ENCODE results near the gene COA7. TPM values are rescaled to one million over a fixed set of nuclear protein-coding genes. Genes with fewer than 3 reads are reported as not detected.

The COA7 gene
- total and polyA plus RNA-seq, 2 of the 4 experiments (the other 2 are of a cell fraction), result 9.3 to 20.3 TPM

GRCh38 chr1:52709016-52709415 is 10.9 kb upstream of the COA7 start:
- Histone ChIP-seq H3K36me3 (ENCODE audit: control insufficient read depth, insufficient read depth, low read length) (no peaks in the 10 kb centered on the region), H4K91ac (ENCODE audit: insufficient read depth, low read depth, low read length) (peak overlapping the region; percentile 55; the same call in 1 of the 2 replicates), H3K4ac (ENCODE audit: low read depth, low read length) (peak overlapping the region; percentile 77), H4K8ac (ENCODE audit: low read depth in 2 of 2, low read length in 2 of 2) (peak overlapping the region in 1 of 2 experiments; percentile 63; a peak in 1 of 4 replicates), H3K79me1 (ENCODE audit: low read depth in 1 of 2, low read length in 2 of 2) (peaks cover 0 to 4% of the 10 kb centered on the region in 2 experiments; a peak in 1 of 4 replicates), H3K4me2 (ENCODE audit: low read depth, low read length) (no peak overlapping the region), H3K9me1 (ENCODE audit: insufficient read depth, low read length) (peaks cover 7% of the 10 kb centered on the region), H4K20me1 (ENCODE audit: insufficient read depth, low read length) (no peaks in the 10 kb centered on the region), H3K4me3 (ENCODE audit: insufficient read depth, low read depth, low read length) (no peak overlapping the region), H3K56ac (ENCODE audit: extremely low read depth, insufficient read depth, low read length) (no peak overlapping the region), H2AK9ac (replicated peaks; ENCODE audit: low read depth, low read length, poor library complexity) (no peak overlapping the region), H2BK5ac (ENCODE audit: low read depth, low read length, poor library complexity, severe bottlenecking) (peak overlapping the region; percentile 0), H3K14ac (replicated peaks; ENCODE audit: low read depth, low read length) (peak overlapping the region; percentile 25; the same call in 1 of the 2 replicates), H2BK20ac (ENCODE audit: low read depth, low read length) (peak overlapping the region; percentile 80), H2AK5ac (ENCODE audit: low read depth, low read length) (peak overlapping the region; percentile 82; the same call in 1 of the 2 replicates), H4K5ac (ENCODE audit: low read depth, low read length) (no peak overlapping the region), H3K27me3 (ENCODE audit: control insufficient read depth, insufficient read depth, low read length) (no peaks in the 10 kb centered on the region), H3K9ac (ENCODE audit: low read depth, low read length) (no peak overlapping the region), H3K18ac (ENCODE audit: low read depth, low read length) (no peak overlapping the region), H3K4me1 (ENCODE audit: control insufficient read depth, insufficient read depth, low read length) (peaks cover 2% of the 10 kb centered on the region), H3K27ac (ENCODE audit: insufficient read depth, low read length) (no peak overlapping the region), H3K23ac (ENCODE audit: low read depth, low read length) (no peak overlapping the region), H3K9me3 (ENCODE audit: control insufficient read depth, insufficient read depth, low read length) (no peaks in the 10 kb centered on the region), H2AFZ (replicated peaks; ENCODE audit: low read length, poor library complexity) (peak overlapping the region; percentile 67), H2BK15ac (ENCODE audit: low read depth, low read length) (peak overlapping the region; percentile 87; the same call in 1 of the 3 replicates), H2BK120ac (ENCODE audit: low read depth, low read length) (peak overlapping the region; percentile 83)
- no peak for DNase-seq
- TF ChIP-seq RFX5 (IDR thresholded peaks at IDR 0.05; ENCODE audit: low read depth, low read length), result no peak
- no peak for TF ChIP-seq CHD1 (IDR thresholded peaks at IDR 0.05; ENCODE audit: low read depth, low read length)
- no peak for TF ChIP-seq RCOR1 (IDR thresholded peaks at IDR 0.05; ENCODE audit: insufficient replicate concordance, low read length)
- no peak for TF ChIP-seq CEBPB (IDR thresholded peaks at IDR 0.05; ENCODE audit: low read depth, low read length)
- no peak for TF ChIP-seq FOS (IDR thresholded peaks at IDR 0.05; ENCODE audit: low read depth, low read length)
- 74% methylated on average over 3 of the region's 6 CpGs; no CpG with 5 or more reads in 1 of the 2 experiments for WGBS, 2 experiments (ENCODE audit: extremely low coverage in 2 of 2, insufficient read length in 1 of 2)
- CTCF ChIA-PET, result no interaction called here
- dilution Hi-C loops (cut with HindIII; ENCODE audit: low sequenced_read_pairs, unreplicated experiment) (no loop called here), in situ Hi-C loops (cut with MboI; ENCODE audit: low sequenced_read_pairs) (loop anchor here (10.0 kb wide), 1 partner anchor 476 kb away; no protein-coding TSS in a partner anchor), intact Hi-C loops (cut with micrococcal nuclease) (loop anchor here (10.0 kb wide), 1 partner anchor 216 kb away; the partner anchor contains the start of genes ECHDC2 and SCP2)
- POLR2A ChIA-PET (ENCODE audit: unreplicated experiment), result no interaction called here
- no peak for ATAC-seq (ENCODE audit: low read depth)
- no TSS peak for BruUV-seq (replicated peaks)
